NOMO-1 (cell line): ENCODE measurements around the gene XAGE3.
"Not testable (repeated sequence)": the region's sequence is repeated elsewhere in the genome, so short reads cannot be mapped to it uniquely, and the experiment has no call there.

Source experiments
- DNase-seq, 2 experiments: peaks; one replicate each; lab custom pipeline; 2025; ENCODE audit not compliant: unreplicated experiment in 2 of 2; lab: John Stamatoyannopoulos, UW

Gene XAGE3

GRCh38 chrX:52867610-52868348 is at the start of gene XAGE3:
TSS of gene XAGE3 (minus strand) at chrX:52868083. CDS start at chrX:52867133, 950 bp downstream.
- no peak for DNase-seq

- DNase-seq, result not testable (repeated sequence)
These were observed 46.8 kb upstream of the XAGE3 start for GRCh38 chrX:52914704-52915103.

- not testable (repeated sequence) for DNase-seq
These were observed 45.8 kb upstream of the XAGE3 start for GRCh38 chrX:52913681-52914080.

- not testable (repeated sequence) for DNase-seq
These were observed 41.6 kb upstream of the XAGE3 start for GRCh38 chrX:52909313-52909969.

- DNase-seq, result not testable (repeated sequence)
These were observed 40.0 kb upstream of the XAGE3 start for GRCh38 chrX:52907900-52908299.

- not testable (repeated sequence) for DNase-seq
These were observed 39.3 kb upstream of the XAGE3 start for GRCh38 chrX:52907137-52907536.

GRCh38 chrX:52906072-52906471 is 38.2 kb upstream of the XAGE3 start:
- not testable (repeated sequence) for DNase-seq

GRCh38 chrX:52905531-52905930 is 37.6 kb upstream of the XAGE3 start:
- DNase-seq, result not testable (repeated sequence)

GRCh38 chrX:52896855-52897709 is 29.2 kb upstream of the XAGE3 start, which contains the start of gene FAM156B:
TSS of gene FAM156B (plus strand) at chrX:52897330. CDS start at chrX:52907226, 9,896 bp downstream.
- DNase-seq, result not testable (repeated sequence)

- DNase-seq, result not testable (repeated sequence)
These were observed 28.6 kb upstream of the XAGE3 start for GRCh38 chrX:52896438-52896837.

- not testable (repeated sequence) for DNase-seq
These were observed 20.2 kb upstream of the XAGE3 start for GRCh38 chrX:52888090-52888489.

- not testable (repeated sequence) for DNase-seq
These were observed 19.6 kb upstream of the XAGE3 start for GRCh38 chrX:52887459-52887858.

- DNase-seq, result not testable (repeated sequence)
These were observed 8.5 kb upstream of the XAGE3 start for GRCh38 chrX:52876386-52876785.

GRCh38 chrX:52875436-52875835 is 7.6 kb upstream of the XAGE3 start:
- DNase-seq, result not testable (repeated sequence)

GRCh38 chrX:52874661-52875060 is 6.8 kb upstream of the XAGE3 start:
- no peak for DNase-seq

GRCh38 chrX:52873825-52874224 is 5.9 kb upstream of the XAGE3 start:
- DNase-seq, result not testable (repeated sequence)

- no peak for DNase-seq
These were observed 2.2 kb upstream of the XAGE3 start for GRCh38 chrX:52870046-52870445.

- DNase-seq, result no peak
These were observed 2.4 kb downstream of the XAGE3 start for GRCh38 chrX:52865343-52865998.

- not testable (repeated sequence) for DNase-seq
These were observed 10.8 kb downstream of the XAGE3 start for GRCh38 chrX:52856991-52857525.
